ENCODE results near the gene CREM.
A peak's percentile ranks its signal among the peaks of the same experiment; 100 is the strongest.

The CREM gene

DNA sequence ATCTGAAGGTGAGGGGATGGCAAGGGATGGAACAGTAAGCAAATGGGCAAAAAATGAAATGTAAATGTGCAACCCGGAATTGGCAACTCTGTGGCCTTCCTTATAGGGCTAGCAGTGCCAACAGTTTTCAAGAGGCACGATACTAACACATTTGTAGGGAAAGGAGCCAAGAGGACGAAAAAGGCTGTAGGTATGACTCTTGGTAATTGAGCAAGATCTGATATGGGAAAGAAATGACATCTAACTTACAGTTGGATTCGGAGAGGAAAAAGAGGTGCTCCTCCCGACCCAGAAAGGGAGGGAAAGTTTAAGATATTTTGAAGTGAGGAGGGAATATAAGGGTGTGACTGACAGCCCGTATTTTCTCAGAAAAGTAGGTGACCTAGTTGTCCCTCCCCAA is 2.1 kb upstream of the CREM start:
- Histone ChIP-seq H2AFZ (peak overlapping the region; percentile 40), H3K27ac (no peak overlapping the region), H3K4me1 (peaks cover 9% of the 10 kb centered on the region), H3K79me2 (no peaks in the 10 kb centered on the region), H3K9me3 (ENCODE audit: control insufficient read depth, low read length) (no peaks in the 10 kb centered on the region), H3K4me3 (ENCODE audit: low read depth, low read length) (no peak overlapping the region), H3K27me3 (ENCODE audit: control insufficient read depth, insufficient read depth, low read length) (no peaks in the 10 kb centered on the region), H3K36me3 (ENCODE audit: control insufficient read depth, insufficient read depth, low read length) (no peaks in the 10 kb centered on the region), H3K9ac (no peak overlapping the region), H3K4me2 (ENCODE audit: low read length) (no peak overlapping the region)
- TF ChIP-seq, protein P1, sequence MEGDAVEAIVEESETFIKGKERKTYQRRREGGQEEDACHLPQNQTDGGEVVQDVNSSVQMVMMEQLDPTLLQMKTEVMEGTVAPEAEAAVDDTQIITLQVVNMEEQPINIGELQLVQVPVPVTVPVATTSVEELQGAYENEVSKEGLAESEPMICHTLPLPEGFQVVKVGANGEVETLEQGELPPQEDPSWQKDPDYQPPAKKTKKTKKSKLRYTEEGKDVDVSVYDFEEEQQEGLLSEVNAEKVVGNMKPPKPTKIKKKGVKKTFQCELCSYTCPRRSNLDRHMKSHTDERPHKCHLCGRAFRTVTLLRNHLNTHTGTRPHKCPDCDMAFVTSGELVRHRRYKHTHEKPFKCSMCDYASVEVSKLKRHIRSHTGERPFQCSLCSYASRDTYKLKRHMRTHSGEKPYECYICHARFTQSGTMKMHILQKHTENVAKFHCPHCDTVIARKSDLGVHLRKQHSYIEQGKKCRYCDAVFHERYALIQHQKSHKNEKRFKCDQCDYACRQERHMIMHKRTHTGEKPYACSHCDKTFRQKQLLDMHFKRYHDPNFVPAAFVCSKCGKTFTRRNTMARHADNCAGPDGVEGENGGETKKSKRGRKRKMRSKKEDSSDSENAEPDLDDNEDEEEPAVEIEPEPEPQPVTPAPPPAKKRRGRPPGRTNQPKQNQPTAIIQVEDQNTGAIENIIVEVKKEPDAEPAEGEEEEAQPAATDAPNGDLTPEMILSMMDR (IDR thresholded peaks at IDR 0.05) = no peak

DNA sequence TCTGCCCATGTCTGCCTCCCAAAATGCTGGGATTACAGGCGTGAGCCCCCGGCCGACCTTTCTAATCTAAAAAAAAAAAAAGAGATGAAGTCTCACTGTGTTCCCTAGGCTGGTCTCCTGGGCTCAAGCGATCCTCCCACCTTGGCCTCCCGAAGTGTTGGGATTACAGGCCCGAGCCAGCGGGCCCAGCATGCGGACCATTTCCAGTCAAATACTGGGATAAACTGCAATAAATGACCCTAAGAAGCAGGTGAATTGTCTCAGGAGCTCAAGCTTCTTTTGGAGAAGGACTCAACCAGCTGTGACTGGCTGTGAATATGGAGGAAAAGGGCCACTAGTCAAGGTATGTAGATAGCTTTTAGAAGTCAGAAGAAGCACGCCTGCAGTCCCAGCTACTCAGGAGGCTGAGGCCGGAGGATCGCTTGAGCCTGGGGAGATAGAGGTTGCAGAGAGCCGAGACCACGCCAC is 550 bp upstream of the CREM start:
- Histone ChIP-seq H3K4me2 (ENCODE audit: low read length) (peak overlapping the region; percentile 64), H3K27ac (peak overlapping the region; percentile 92), H3K36me3 (ENCODE audit: control insufficient read depth, insufficient read depth, low read length) (no peaks in the 10 kb centered on the region), H3K9ac (no peak overlapping the region), H3K79me2 (peaks cover 3% of the 10 kb centered on the region), H3K27me3 (ENCODE audit: control insufficient read depth, insufficient read depth, low read length) (no peaks in the 10 kb centered on the region), H3K4me1 (peaks cover 10% of the 10 kb centered on the region), H3K4me3 (ENCODE audit: low read depth, low read length) (peak overlapping the region; percentile 69), H2AFZ (peak overlapping the region; percentile 99), H3K9me3 (ENCODE audit: control insufficient read depth, low read length) (no peaks in the 10 kb centered on the region)
- TF ChIP-seq, protein P1 (IDR thresholded peaks at IDR 0.05) = no peak

DNA sequence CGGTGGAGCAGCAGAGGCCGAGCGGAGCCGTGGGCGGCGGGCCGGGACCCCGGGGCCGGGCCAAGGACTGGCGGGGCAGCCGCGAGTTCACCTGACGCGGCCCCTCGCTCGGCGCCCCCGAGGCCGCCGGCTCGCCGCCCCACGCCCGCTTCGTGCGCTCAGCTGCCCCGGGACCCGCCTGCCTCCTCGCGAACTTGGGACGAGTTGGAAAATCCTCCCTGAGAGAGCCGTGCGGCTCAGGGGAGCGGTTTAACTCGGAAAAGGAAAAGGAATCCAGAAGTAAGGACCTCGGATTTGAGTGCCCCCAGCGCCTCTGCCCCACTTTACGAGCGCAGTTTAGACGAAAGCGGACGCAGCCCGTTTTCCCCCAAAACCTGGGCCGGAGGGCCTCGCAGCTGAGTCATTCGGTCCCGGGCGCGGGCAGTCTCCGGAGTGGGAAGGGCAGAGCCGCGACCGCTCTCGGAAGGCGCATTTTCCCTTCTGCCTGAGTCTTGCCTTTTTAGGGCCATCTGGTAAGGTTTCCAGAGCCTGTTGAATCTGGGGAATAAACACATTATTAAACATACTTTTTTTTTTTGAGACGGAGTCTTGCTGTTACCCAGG is 744 bp downstream of the CREM start:
- Histone ChIP-seq H3K4me3 (ENCODE audit: low read depth, low read length) (peak overlapping the region; percentile 69), H3K27me3 (ENCODE audit: control insufficient read depth, insufficient read depth, low read length) (no peaks in the 10 kb centered on the region), H3K79me2 (peaks cover 3% of the 10 kb centered on the region), H3K9ac (peak overlapping the region; percentile 9), H3K36me3 (ENCODE audit: control insufficient read depth, insufficient read depth, low read length) (no peaks in the 10 kb centered on the region), H3K4me1 (peaks cover 10% of the 10 kb centered on the region), H3K27ac (peak overlapping the region; percentile 92), H2AFZ (peak overlapping the region; percentile 99), H3K4me2 (ENCODE audit: low read length) (peak overlapping the region; percentile 50), H3K9me3 (ENCODE audit: control insufficient read depth, low read length) (no peaks in the 10 kb centered on the region)
- TF ChIP-seq, protein P1 (IDR thresholded peaks at IDR 0.05) = no peak

DNA sequence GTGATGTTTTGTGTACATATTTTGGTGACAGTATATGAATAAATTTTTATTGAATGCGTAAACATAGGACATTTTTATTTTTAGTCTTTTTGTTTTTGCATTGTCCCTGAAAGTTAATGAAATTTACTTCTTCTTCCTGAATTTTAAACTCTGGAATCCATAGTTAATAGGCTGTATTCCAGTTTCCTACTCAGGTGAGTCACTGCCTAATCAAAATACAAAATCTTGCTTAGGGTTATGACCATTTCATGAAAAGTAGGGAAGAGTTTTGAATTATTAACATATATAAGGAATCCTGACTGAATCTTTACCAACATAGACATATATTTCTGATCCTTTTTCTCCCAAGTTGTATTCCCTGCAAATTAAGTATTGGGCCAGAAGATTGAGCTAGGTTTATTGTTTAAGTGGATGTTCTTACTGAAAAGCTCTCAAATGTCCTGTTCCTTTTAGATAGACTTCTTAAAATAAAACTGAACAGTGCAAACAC is 2.6 kb downstream of the CREM start:
- peaks cover 11% of the 10 kb centered on the region for H3K79me2 ChIP-seq
- TF ChIP-seq, protein P1 (IDR thresholded peaks at IDR 0.05) = no peak
- no peak overlapping the region for H3K27ac ChIP-seq
- H3K4me1 ChIP-seq = peaks cover 10% of the 10 kb centered on the region
- H3K4me3 ChIP-seq (ENCODE audit: low read depth, low read length) = no peak overlapping the region
- no peak overlapping the region for H3K4me2 ChIP-seq (ENCODE audit: low read length)
- H2AFZ ChIP-seq = no peak overlapping the region
- no peak overlapping the region for H3K9ac ChIP-seq
- H3K36me3 ChIP-seq (ENCODE audit: control insufficient read depth, insufficient read depth, low read length) = no peaks in the 10 kb centered on the region
- H3K9me3 ChIP-seq (ENCODE audit: control insufficient read depth, low read length) = no peaks in the 10 kb centered on the region
- no peaks in the 10 kb centered on the region for H3K27me3 ChIP-seq (ENCODE audit: control insufficient read depth, insufficient read depth, low read length)

DNA sequence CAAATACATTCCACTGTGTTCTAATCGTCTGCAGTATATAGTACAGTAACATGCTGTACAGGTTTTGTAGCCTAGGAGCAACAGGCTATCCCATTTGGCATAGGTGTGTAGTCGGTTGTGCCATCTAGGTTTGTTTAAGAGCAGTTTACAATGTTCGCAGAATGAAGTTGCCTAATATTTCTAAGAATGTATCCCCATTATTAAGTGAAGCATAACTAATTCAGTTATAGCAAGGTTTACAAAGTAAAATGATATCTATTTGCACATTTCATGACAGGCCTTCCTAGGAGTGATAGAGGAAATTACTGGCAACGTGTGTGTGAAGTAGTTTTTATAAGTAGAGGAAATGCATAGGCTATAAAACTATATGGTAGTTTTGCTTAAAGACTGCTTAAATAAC is 4.0 kb downstream of the CREM start:
- H3K27me3 ChIP-seq (ENCODE audit: control insufficient read depth, insufficient read depth, low read length) = no peaks in the 10 kb centered on the region
- no peak overlapping the region for H3K4me2 ChIP-seq (ENCODE audit: low read length)
- H3K79me2 ChIP-seq = peaks cover 13% of the 10 kb centered on the region
- peaks cover 2% of the 10 kb centered on the region for H3K4me1 ChIP-seq
- no peak overlapping the region for H3K27ac ChIP-seq
- H3K9ac ChIP-seq = no peak overlapping the region
- no peak overlapping the region for H3K4me3 ChIP-seq (ENCODE audit: low read depth, low read length)
- H2AFZ ChIP-seq = no peak overlapping the region
- H3K36me3 ChIP-seq (ENCODE audit: control insufficient read depth, insufficient read depth, low read length) = no peaks in the 10 kb centered on the region
- no peaks in the 10 kb centered on the region for H3K9me3 ChIP-seq (ENCODE audit: control insufficient read depth, low read length)
- TF ChIP-seq, protein P1 (IDR thresholded peaks at IDR 0.05) = no peak
